HG03439 (cell line): ENCODE data around the gene DIRAS3.
"Not testable (repeated sequence)": the region's sequence is repeated elsewhere in the genome, so short reads cannot be mapped to it uniquely, and the experiment has no call there.

ENCODE experiments used
- ATAC-seq: cut with Tn5 transposase; IDR thresholded peaks from one replicate; pipeline ENCODE4 v1.9.1; 2021; ENCODE audit warnings: mild to moderate bottlenecking, moderate library complexity; ENCODE audit not compliant: unreplicated experiment

The DIRAS3 gene

DNA sequence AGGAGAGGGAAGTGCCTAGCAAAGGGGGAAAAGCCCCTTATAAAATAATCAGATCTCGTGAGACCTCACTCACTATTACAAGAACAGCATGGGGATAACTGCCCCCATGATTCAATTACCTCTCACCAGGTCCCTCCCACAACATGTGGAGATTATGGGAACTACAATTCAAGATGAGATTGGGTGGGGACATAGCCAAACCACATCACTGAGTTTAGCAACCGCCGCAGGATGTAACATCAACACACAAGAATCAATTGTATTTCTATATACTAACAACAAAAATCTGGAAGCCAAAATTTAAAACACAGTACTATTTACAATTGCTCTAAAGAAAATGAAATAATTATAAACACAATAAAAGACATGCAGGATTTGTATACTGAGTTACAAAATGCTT, 21.9 kb downstream of the DIRAS3 start:
- no peak for ATAC-seq

DNA sequence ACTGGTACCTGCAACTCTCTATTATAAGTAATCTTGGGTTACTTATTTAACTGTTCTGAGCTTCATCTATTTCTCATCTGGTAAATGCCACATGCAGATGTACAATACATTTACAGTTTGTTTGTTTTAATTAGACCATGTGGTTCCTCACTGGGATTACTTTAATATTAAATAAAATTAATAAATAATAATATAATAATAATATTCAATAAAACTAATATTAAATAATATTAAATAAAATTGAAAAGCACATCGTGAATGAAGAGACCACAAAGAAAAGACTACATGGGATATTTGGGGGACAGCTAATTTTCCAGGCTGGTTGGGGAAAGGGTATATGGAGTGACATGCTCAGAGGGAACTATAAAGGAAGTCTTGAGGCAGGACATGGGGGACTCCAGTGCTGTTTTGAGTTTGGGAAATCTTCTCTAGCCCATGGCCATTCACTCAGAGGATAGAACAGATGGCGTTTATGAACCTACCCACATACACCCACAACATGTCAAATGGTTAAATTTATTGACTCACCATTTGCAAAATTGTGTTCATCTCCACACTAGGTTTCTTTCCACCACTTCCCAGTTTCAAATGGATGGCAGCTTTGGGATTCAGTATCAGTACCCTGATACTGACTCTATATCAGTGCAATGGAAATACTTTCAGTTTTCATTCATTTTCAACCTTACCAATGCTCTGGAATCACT, 25.6 kb downstream of the DIRAS3 start:
- no peak for ATAC-seq

DNA sequence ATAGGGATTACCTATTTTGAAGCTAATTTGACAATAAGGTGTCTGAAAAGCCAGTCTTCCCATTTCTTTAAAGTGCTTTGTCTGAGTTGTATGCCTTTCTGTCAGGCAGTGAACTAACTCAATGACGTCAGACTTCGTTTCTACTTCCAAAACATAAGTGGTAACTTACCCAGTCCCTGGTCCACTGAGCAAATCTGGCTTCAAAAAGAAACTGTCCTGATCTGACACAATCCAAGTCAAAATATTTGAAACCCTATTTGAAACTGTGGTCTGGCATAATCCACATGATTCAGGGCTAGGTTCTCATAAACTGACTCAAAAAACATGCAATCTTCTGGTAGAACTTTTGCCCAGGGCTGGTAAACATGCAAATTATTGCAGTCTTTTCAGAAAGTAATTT, 34.0 kb downstream of the DIRAS3 start:
- no peak for ATAC-seq

DNA sequence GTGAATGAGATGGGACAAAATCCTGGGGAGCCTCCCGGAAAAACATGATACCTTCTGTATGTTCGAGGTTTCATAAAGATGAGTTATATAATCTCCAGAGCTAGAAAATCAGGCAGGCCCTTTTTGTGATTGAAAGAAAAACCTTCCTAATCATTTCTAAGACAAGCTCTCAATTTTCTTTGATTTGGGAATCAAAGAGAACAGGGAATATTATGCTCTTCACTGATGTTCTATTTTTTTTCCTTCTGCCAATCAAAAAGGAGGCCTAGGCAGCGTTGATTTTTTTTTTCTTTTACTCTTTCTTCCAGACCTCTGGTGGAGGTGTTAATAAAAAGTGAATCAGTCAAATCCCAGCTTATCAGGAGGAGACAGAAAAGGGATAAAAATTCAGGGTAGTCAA, 34.5 kb downstream of the DIRAS3 start:
- no peak for ATAC-seq

DNA sequence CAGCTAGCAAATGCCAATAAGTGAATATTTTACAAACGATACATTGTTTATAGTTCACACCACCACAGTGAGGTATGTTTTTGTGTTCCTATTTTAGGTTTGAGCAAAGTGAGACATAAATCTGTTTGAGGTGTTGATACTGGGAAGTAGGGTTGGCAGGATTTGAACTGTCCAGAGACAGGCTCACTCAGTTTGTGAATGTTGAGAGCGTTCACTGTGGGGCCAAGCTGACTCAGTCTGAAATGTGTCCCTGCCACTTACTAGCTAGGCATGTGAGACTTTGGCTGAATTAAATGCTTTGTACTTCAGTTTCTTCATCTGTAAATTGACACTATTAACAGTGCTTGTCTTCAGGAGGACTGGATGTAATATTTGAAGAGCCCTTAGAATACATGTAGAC, 35.1 kb downstream of the DIRAS3 start:
- ATAC-seq, result no peak

DNA sequence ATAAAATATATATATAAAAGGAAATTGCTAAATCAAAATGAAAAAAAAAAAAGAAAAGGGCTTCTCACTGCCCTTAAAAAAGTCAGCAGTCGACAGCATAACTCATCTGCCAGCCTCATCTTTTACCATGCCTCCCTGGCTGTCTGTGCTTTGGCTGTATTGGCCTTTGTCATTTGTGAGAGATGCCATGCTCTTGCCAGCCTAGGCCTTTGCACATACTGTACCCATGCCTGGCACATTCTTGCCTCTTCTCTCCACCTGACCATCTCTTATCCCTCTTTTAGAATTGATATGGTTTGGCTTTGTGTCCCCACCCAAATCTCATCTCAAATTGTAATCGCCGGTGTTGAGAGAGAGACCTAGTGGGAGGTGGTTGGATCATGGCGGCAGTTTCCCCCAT, 37.1 kb downstream of the DIRAS3 start:
- no peak for ATAC-seq

DNA sequence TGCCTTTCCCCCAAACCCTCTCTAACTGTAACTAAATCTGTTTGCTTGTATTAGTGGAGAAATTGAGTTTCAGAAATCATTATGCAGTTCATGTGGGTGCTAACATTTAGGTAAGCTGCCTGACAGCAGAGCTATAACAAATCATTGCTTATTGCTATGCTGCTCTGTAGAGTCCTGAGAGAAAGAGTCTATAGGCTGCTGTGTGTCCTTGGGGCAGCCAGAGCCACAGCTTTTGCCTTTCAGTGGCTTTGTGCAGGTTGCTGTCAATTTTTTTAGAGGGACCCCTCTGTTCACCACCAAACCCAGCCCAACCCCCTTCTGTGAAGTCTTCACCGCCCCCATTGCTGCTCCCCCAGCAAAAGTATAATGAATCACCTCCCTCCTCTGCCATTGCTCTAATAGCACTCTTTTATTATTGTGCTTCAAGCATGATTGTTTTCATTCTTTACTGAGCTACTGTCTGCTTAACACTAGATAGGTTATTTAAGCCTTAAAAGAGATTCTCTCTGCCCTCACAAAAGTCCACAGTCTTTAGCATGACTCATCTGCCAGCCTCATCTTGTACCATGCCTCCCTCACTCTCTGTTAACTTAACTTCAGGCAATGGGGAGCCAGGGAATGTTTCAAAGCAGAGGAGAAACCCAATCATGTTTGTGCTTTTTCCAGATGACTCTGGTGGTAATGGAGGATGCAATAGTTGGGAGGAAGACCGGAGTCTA, 38.6 kb downstream of the DIRAS3 start:
- ATAC-seq, result no peak

DNA sequence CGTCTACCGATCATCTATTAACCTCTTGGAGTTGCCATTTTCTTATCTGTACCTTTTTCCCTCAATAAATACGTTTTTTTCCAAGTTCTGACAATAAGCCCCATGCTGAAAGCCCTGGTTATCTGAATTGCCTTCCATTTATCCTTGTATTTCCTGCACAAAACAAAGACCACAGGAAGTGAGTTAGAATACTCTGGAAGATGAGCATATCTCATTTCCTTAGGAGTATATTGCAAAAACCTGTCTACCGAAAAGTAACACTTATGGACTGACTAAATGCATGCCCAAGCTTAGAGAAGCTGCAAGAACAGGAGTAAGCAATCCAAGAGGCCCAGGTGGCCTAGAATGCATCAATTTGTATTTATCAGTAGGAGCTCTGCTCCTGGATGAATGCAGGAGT, 39.9 kb downstream of the DIRAS3 start:
- ATAC-seq, result no peak

DNA sequence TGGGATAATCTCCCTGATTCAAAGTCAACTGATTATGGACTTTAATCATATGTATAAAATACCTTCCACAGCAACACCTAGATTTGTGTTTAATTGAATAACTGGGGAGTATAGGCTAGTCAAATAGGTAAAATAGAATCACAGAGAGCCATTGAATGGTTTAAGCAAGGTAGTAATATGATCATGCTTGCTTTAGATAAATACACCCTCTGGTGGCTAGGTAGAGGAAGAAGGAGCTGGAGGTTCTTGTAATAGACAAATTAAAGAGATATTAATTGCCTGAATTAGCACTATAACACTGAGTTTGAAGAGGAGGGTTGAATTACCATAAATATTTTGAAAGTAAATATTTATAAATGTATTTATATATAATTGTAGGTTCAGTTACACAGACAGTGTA, 40.3 kb downstream of the DIRAS3 start:
- no peak for ATAC-seq

DNA sequence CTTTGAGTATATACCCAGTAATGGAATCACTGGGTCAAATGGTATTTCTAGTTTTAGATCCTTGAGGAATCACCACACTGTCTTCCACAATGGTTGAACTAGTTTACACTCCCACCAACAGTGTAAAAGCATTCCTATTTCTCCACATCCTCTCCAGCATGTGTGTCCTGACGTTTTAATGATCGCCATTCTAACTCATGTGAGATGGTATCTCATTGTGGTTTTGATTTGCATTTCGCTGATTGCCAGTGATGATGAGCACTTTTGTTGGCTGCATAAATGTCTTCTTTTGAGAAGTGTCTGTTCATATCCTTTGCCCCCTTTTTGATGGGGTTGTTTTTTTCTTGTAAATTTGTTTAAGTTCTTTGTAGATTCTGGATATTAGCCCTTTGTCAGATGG, 46.8 kb downstream of the DIRAS3 start:
- not testable (repeated sequence) for ATAC-seq

DNA sequence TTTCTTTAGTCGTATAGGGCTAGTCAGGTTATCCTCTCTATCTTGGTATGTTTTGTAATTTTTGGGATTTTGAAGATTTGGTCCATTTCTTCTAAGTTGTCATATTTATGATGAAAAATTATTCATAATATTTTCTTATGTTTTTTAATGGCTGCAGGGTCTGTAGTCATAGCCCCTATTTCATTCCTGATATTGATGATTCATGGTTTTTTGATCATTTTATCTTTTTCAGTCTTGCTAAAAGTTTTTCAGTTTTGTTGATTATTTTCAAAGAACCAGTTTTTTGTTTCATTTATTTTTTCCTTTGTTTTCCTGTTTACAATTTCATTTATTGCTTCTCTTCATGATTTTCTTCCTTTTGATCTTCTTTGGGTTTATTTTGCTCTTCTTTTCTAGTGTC, 50.2 kb downstream of the DIRAS3 start:
- ATAC-seq, result no peak

DNA sequence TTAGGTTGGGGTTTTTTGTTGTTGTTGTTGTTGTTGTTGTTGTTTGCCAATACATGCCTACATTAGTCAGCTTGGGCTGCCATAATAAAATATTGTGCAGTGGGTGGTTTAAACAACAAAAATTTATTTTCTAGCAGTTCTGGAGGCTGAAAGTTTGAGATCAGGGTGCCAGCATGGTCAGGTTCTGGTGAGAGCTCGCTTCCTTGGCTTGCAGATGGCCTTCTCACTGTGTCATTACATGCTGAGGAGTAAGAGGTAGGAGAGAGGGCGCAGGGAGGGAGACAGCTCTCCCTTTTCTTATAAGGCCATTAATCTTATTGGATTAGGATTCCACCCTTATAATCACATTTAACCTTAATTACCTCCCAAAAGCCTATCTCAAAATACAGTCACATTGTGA, 52.7 kb downstream of the DIRAS3 start:
- ATAC-seq, result no peak
